ENCODE results near the gene LGALS13. TPM values are rescaled to one million over a fixed set of nuclear protein-coding genes. Genes with fewer than 3 reads are reported as not detected.

Gene LGALS13
- not detected for polyA plus RNA-seq

- 24 to 35% (median 35%) methylated on average over 5 of the region's 5 CpGs for WGBS, 3 donors
- no peak within 1 kb of the TSS for H3K27ac ChIP-seq (ENCODE audit: low read depth, low read length)
Measured at GRCh38 chr19:39602224-39602623, at the start of gene LGALS13. Gene LGALS13 (plus strand): TSS chr19:39602524. CDS start chr19:39602569, 45 bp downstream.

GRCh38 chr19:39553082-39553652, 49.2 kb upstream of the LGALS13 start:
- 66 to 68% (median 68%) methylated on average over 7 of the region's 7 CpGs for WGBS, 3 donors
- H3K27ac ChIP-seq (ENCODE audit: low read depth, low read length) = no peak overlapping the region

GRCh38 chr19:39554701-39555311, 47.5 kb upstream of the LGALS13 start:
- no peak overlapping the region for H3K27ac ChIP-seq (ENCODE audit: low read depth, low read length)
- WGBS, 3 donors = 53 to 78% (median 69%) methylated on average over 4 of the region's 4 CpGs

- WGBS, 3 donors = 44 to 61% (median 52%) methylated on average over 1 of the region's 1 CpG
- no peak overlapping the region for H3K27ac ChIP-seq (ENCODE audit: low read depth, low read length)
Measured at GRCh38 chr19:39555883-39556282, 46.4 kb upstream of the LGALS13 start.

GRCh38 chr19:39557811-39558623, 44.3 kb upstream of the LGALS13 start:
- H3K27ac ChIP-seq (ENCODE audit: low read depth, low read length) = no peak overlapping the region
- WGBS, 3 donors = 54 to 71% (median 67%) methylated on average over 5 of the region's 5 CpGs

- 67 to 72% (median 68%) methylated on average over 6 of the region's 6 CpGs for WGBS, 3 donors
- H3K27ac ChIP-seq (ENCODE audit: low read depth, low read length) = no peak overlapping the region
Measured at GRCh38 chr19:39558624-39559117, 43.7 kb upstream of the LGALS13 start.

GRCh38 chr19:39563408-39563807, 38.9 kb upstream of the LGALS13 start:
- no peak overlapping the region for H3K27ac ChIP-seq (ENCODE audit: low read depth, low read length)
- WGBS, 3 donors = 72 to 82% (median 73%) methylated on average over 2 of the region's 2 CpGs

- WGBS, 3 donors = 37 to 48% (median 43%) methylated on average over 3 of the region's 3 CpGs
Measured at GRCh38 chr19:39566064-39566463, 36.3 kb upstream of the LGALS13 start.

GRCh38 chr19:39568604-39569003, 33.7 kb upstream of the LGALS13 start:
- no peak overlapping the region for H3K27ac ChIP-seq (ENCODE audit: low read depth, low read length)
- WGBS, 3 donors = 43 to 69% (median 62%) methylated on average over 3 of the region's 3 CpGs

More at GRCh38 chr19:39566064-39566463, 36.3 kb upstream of the LGALS13 start:
- H3K27ac ChIP-seq (ENCODE audit: low read depth, low read length) = no peak overlapping the region

GRCh38 chr19:39582442-39582841, 19.9 kb upstream of the LGALS13 start:
- no peak overlapping the region for H3K27ac ChIP-seq (ENCODE audit: low read depth, low read length)
- 41 to 61% (median 57%) methylated on average over 4 of the region's 4 CpGs for WGBS, 3 donors

- no peak overlapping the region for H3K27ac ChIP-seq (ENCODE audit: low read depth, low read length)
- WGBS, 3 donors = 57 to 69% (median 67%) methylated on average over 8 of the region's 8 CpGs
Measured at GRCh38 chr19:39582891-39583625, 19.3 kb upstream of the LGALS13 start.

- WGBS, 3 donors = 53 to 65% (median 58%) methylated on average over 4 of the region's 4 CpGs
- no peak overlapping the region for H3K27ac ChIP-seq (ENCODE audit: low read depth, low read length)
Measured at GRCh38 chr19:39587496-39587895, 14.8 kb upstream of the LGALS13 start.

- 32 to 37% (median 37%) methylated on average over 2 of the region's 2 CpGs for WGBS, 3 donors
- no peak overlapping the region for H3K27ac ChIP-seq (ENCODE audit: low read depth, low read length)
Measured at GRCh38 chr19:39588066-39588465, 14.3 kb upstream of the LGALS13 start.

GRCh38 chr19:39590265-39590664, 12.1 kb upstream of the LGALS13 start:
- no peak overlapping the region for H3K27ac ChIP-seq (ENCODE audit: low read depth, low read length)
- 39 to 49% (median 41%) methylated on average over 2 of the region's 2 CpGs for WGBS, 3 donors

- 75 to 84% (median 81%) methylated on average over 7 of the region's 7 CpGs for WGBS, 3 donors
- no peak overlapping the region for H3K27ac ChIP-seq (ENCODE audit: low read depth, low read length)
Measured at GRCh38 chr19:39592381-39592780, 9.9 kb upstream of the LGALS13 start.

GRCh38 chr19:39595950-39596349, 6.4 kb upstream of the LGALS13 start:
- WGBS, 3 donors = 72 to 87% (median 83%) methylated on average over 6 of the region's 6 CpGs
- H3K27ac ChIP-seq (ENCODE audit: low read depth, low read length) = no peak overlapping the region

GRCh38 chr19:39596911-39597310, 5.4 kb upstream of the LGALS13 start:
- H3K27ac ChIP-seq (ENCODE audit: low read depth, low read length) = no peak overlapping the region

- 13 to 22% (median 18%) methylated on average over 4 of the region's 4 CpGs for WGBS, 3 donors
- no peak overlapping the region for H3K27ac ChIP-seq (ENCODE audit: low read depth, low read length)
Measured at GRCh38 chr19:39599116-39599515, 3.2 kb upstream of the LGALS13 start.

- H3K27ac ChIP-seq (ENCODE audit: low read depth, low read length) = no peak overlapping the region
- WGBS, 3 donors = 71 to 74% (median 72%) methylated on average over 1 of the region's 1 CpG
Measured at GRCh38 chr19:39603825-39604224, 1.5 kb downstream of the LGALS13 start.
